Choroid plexus epithelial cell (primary cell): Measurements from ENCODE around the gene LMNB1.

Experiments used
- DNase-seq: peaks from one replicate; pipeline ENCODE4 v3.0.0-alpha.2; 2010; ENCODE audit warnings: low read depth
- H3K4me3 ChIP-seq: 2 replicates; pipeline ENCODE4 v1.5.1; 2011; ENCODE audit warnings: low read depth, mild to moderate bottlenecking, control low read depth, low read length, moderate library complexity
- CTCF ChIP-seq: conservative IDR thresholded peaks from 2 replicates; pipeline ENCODE4 v1.5.1; 2011; ENCODE audit warnings: low read depth, mild to moderate bottlenecking, control low read depth, inconsistent platforms, low read length, moderate library complexity

LMNB1 gene

GRCh38 chr5:126881821-126882600 is 105.1 kb downstream of the LMNB1 start:
- DNase-seq: no peak

GRCh38 chr5:126883564-126884245 is 106.8 kb downstream of the LMNB1 start:
- DNase-seq: no peak
- H3K4me3 ChIP-seq: no peak overlapping the region
- no peak for TF ChIP-seq CTCF

More at GRCh38 chr5:126881821-126882600, 105.1 kb downstream of the LMNB1 start:
- TF ChIP-seq CTCF: no peak
- no peak overlapping the region for H3K4me3 ChIP-seq

GRCh38 chr5:126884269-126884819 is 107.4 kb downstream of the LMNB1 start:
- DNase-seq: peak; percentile 91
- TF ChIP-seq CTCF: no peak

More at GRCh38 chr5:126884269-126884819, 107.4 kb downstream of the LMNB1 start:
- H3K4me3 ChIP-seq: no peak overlapping the region
